ENCODE data around the gene EHBP1.

DNA sequence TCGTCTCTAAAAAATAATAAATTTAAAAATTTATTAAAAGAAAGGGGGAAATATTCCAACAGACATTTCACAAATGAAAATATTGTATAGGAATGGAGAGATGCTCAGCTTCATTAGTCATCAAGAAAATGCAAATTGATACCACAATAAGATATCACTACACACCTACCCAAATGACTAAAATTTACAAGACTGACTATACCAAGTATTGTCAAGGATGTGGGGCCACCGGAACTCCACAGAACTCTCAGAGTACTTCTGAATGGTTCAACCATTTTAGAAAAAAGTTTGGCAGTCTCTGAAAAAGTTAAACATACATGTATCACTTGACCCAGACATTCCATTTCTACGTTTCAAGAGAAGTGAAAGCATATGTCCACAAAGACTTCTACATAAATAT lies 163.4 kb downstream of the EHBP1 start:
- TF ChIP-seq, protein P1, sequence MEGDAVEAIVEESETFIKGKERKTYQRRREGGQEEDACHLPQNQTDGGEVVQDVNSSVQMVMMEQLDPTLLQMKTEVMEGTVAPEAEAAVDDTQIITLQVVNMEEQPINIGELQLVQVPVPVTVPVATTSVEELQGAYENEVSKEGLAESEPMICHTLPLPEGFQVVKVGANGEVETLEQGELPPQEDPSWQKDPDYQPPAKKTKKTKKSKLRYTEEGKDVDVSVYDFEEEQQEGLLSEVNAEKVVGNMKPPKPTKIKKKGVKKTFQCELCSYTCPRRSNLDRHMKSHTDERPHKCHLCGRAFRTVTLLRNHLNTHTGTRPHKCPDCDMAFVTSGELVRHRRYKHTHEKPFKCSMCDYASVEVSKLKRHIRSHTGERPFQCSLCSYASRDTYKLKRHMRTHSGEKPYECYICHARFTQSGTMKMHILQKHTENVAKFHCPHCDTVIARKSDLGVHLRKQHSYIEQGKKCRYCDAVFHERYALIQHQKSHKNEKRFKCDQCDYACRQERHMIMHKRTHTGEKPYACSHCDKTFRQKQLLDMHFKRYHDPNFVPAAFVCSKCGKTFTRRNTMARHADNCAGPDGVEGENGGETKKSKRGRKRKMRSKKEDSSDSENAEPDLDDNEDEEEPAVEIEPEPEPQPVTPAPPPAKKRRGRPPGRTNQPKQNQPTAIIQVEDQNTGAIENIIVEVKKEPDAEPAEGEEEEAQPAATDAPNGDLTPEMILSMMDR (conservative IDR thresholded peaks at IDR 0.05; ENCODE audit: low read length) = no peak
- TF ChIP-seq EZH2phosphoT487 (IDR thresholded peaks at IDR 0.05; ENCODE audit: borderline replicate concordance) = no peak
